ACC112 (cell line): ENCODE measurements around the gene ADRB1.

ENCODE experiments used
- H2AFZ ChIP-seq: fragments of 200-600 bp; sonication (generic); one replicate; pipeline ENCODE4 v1.6.0; 2017; ENCODE audit warnings: antibody characterized with exemption, low read length; ENCODE audit not compliant: unreplicated experiment
- H3K27ac ChIP-seq: fragments of 200-600 bp; sonication (generic); 2 replicates; pipeline ENCODE4 v1.5.1; 2014; ENCODE audit warnings: low read depth, mild to moderate bottlenecking, antibody characterized with exemption, low read length, moderate library complexity
- H3K27me3 ChIP-seq: fragments of 200-600 bp; sonication (generic); 2 replicates; pipeline ENCODE4 v1.6.1; 2014; ENCODE audit warnings: mild to moderate bottlenecking, antibody characterized with exemption, low read length, moderate library complexity, mixed read lengths; ENCODE audit not compliant: insufficient read depth
- H3K36me3 ChIP-seq: fragments of 200-600 bp; sonication (generic); 2 replicates; pipeline ENCODE4 v1.6.1; 2016; ENCODE audit warnings: mild to moderate bottlenecking, antibody characterized with exemption, low read length, moderate library complexity, mixed read lengths; ENCODE audit not compliant: insufficient read depth
- H3K4me1 ChIP-seq: fragments of 200-600 bp; sonication (generic); one replicate; pipeline ENCODE4 v1.6.1; 2016; ENCODE audit warnings: low read length, mixed read lengths; ENCODE audit not compliant: insufficient read depth, unreplicated experiment, control insufficient read depth
- H3K4me3 ChIP-seq: fragments of 200-600 bp; sonication (generic); 2 replicates; pipeline ENCODE4 v1.5.1; 2014; ENCODE audit warnings: mild to moderate bottlenecking, low read depth, low read length
- H3K79me2 ChIP-seq: fragments of 200-600 bp; sonication (generic); one replicate; pipeline ENCODE4 v1.6.0; 2016; ENCODE audit warnings: low read length; ENCODE audit not compliant: control insufficient read depth, unreplicated experiment, insufficient read depth

The ADRB1 gene

GRCh38 chr10:114087255-114087654 lies 43.6 kb downstream of the ADRB1 start:
- Histone ChIP-seq H2AFZ (no peak overlapping the region), H3K36me3 (no peaks in the 10 kb centered on the region), H3K4me1 (no peaks in the 10 kb centered on the region), H3K27me3 (no peaks in the 10 kb centered on the region), H3K27ac (no peak overlapping the region), H3K79me2 (no peaks in the 10 kb centered on the region), H3K4me3 (no peak overlapping the region)

- Histone ChIP-seq H2AFZ (no peak overlapping the region), H3K4me3 (no peak overlapping the region), H3K79me2 (no peaks in the 10 kb centered on the region), H3K27me3 (no peaks in the 10 kb centered on the region), H3K27ac (no peak overlapping the region), H3K36me3 (no peaks in the 10 kb centered on the region), H3K4me1 (no peaks in the 10 kb centered on the region)
Measured at GRCh38 chr10:114087655-114088054, 44.0 kb downstream of the ADRB1 start.

GRCh38 chr10:114094795-114095194 lies 51.1 kb downstream of the ADRB1 start:
- no peak overlapping the region for H3K4me3 ChIP-seq
- H3K36me3 ChIP-seq, result no peaks in the 10 kb centered on the region
- H3K4me1 ChIP-seq, result no peaks in the 10 kb centered on the region
- peaks cover 16% of the 10 kb centered on the region; the same call in 1 of the 2 replicates for H3K27me3 ChIP-seq
- no peak overlapping the region for H2AFZ ChIP-seq
- H3K27ac ChIP-seq, result no peak overlapping the region
- H3K79me2 ChIP-seq, result no peaks in the 10 kb centered on the region

DNA sequence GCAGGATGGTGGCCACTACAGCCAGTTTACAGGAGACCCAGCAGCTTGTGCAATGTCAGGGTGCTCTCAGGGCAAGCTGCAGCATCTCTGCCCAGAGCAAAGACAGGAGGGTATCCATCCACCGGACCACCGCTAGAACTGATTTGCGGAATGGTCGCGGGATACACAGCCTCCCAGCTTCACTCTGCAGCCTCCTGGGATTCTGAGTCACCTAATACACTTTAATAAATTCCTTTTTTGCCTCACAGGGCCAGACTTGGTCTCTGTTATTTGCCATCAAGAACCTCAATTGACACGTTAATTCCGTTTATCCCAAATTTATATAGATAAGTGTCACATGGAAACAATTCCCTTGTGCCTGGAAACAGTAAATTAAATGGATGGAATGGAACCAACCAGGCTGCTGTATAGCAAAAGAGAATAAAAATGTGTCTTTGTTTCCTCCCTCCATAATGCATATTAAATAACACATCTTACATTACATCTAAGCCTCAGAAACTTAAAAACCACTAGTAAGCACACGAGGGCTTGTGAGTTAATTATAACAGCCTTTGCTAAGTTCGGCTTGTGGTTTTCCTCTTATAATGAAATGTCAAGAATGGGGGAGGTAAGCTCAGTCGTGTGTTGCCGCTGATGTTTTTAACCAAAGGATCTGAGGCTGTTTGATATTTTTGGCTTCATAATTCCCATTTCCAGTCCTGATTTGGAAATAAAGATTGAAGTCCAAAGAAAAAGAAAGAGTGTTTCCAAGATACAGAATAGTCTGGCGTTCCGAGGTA lies 52.1 kb downstream of the ADRB1 start:
- Histone ChIP-seq H3K27me3 (peaks cover 25% of the 10 kb centered on the region; the same call in 1 of the 2 replicates), H3K4me3 (no peak overlapping the region), H3K27ac (no peak overlapping the region), H3K79me2 (no peaks in the 10 kb centered on the region), H3K4me1 (peaks cover 4% of the 10 kb centered on the region), H3K36me3 (no peaks in the 10 kb centered on the region), H2AFZ (no peak overlapping the region)
